Glomerular endothelial cell (primary cell): Measurements from ENCODE around the gene ZSCAN10. TPM values are rescaled to one million over a fixed set of nuclear protein-coding genes. Genes with fewer than 3 reads are reported as not detected.
"Not testable (repeated sequence)": the region's sequence is repeated elsewhere in the genome, so short reads cannot be mapped to it uniquely, and the experiment has no call there.

Source experiments
- DNase-seq: peaks from one replicate; pipeline ENCODE4 v3.0.0-alpha.2; 2011; ENCODE audit warnings: low read depth, low spot score; ENCODE audit errors: extremely low read depth
- total RNA-seq: library from RNA; depleted of rRNA; stranded (reverse); fragments of >200 nt; gene quantifications from 2 replicates; pipeline ENCODE4 v1.2.3, GENCODE V29; 2015

Gene ZSCAN10
- total RNA-seq, 1 donor from 2014 or later, result not detected

DNA sequence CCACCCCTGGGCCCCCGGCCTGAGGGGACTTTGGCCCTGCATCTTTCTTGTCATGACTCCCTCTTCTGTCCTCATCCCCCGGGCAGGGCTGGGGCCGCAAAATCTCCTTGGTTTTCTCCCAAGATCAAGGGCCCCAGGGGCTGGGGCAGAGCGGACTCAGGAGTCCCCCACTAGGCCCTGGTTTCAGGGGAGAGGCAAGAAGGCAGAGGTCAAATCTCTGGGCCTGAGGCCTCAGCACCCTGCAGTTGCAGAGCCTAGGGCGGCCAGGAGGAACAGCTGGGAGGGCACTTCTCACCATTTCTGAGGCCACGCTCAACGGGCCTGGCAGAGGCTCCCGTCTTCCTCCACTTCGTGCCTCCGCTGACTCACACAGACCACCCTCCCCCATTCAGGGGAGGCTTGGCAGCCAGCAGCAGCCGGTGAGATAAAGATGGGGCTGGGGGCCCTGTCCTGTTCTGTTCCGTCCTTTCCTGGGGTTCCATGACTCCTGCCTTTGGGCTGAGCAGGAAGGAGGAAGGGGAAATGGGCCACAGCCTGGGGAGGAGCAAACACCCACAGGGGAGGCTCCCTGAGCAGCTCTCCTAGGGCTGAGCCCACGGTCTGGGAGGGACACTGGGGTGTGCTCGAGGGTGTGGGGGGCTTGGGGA, 12.4 kb downstream of the ZSCAN10 start:
- DNase-seq, result no peak

DNA sequence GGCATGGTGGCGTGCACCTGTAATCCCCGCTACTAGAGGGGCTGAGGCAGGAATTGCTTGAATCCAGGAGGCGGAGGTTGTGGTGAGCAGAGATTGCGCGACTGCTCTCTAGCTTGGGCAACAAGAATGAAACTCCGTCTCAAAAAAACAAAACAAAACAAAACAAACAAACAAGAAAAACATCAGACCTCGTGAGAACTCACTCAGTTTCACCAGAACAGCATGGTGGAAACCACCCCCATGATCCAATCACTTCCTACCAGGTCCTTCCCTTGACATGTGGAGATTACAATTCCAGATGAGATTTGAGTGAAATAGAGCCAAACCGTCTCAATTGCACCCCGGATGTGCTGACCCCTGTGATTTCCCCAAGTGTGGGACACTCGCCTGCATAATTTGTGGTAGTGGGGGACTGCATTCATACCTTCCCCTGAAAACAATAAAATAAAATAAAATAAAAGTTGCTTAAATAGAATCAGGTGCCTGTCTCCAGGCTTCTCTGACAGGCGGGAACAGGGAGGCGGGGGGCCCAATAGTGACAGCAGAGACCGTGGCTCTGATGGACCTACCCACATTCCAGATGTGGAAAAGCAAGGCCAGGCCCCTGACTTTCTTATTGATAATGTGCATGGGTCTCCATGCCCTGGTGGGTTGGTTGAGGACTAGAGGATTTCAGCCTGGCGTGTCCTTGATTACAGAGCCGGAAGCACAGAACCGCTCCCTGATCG, 13.1 kb downstream of the ZSCAN10 start:
- DNase-seq, result no peak

DNA sequence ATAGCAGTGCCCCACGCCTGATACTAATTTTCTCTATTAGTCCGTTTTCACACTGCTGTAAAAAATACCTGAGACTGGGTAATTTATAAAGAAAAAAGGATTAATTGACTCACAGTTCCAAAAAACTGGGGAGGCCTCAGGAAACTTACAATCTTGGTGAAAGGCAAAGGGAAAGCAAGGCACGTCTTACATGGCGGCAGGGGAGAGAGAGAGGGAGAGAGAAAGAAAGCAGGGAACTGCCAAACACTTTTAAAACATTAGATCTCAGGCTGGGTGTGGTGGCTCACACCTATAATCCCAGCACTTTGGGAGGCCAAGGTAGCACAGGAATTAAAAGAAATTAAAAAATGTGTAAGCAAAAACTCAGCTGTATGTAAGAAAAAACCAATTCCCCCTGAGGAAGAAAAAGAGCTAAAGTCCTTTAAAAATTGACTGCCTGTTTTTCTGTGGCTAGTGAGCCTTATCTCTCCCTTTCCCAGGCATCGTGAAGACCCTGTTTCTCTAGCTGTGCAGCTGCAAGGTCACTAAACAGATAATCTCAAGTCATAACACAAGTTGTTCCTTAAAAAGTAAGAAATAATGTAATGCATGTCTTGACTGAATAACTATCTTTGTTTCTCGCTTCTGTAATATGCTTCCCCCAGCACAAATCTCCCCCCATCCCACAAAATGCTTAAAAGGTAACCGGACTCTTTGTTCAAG, 14.0 kb downstream of the ZSCAN10 start:
- no peak for DNase-seq

DNA sequence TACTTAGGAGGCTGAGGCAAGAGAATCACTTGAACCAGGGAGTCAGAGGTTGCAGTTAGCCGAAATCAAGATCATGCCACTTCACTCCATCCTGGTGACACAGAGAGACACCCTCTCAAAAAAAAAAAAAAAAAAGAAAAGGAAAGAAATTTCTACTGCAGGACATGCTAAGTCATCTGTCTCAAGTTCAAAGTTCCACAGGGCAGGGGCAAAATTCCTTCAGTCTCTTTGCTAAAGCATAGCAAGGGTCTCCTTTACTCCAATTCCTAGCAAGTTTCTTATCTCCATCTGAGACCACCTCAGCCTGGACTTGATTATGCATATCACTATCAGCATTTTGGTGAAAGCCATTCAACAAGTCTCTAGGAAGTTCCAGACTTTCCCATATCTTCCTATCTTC, 14.6 kb downstream of the ZSCAN10 start:
- no peak for DNase-seq

DNA sequence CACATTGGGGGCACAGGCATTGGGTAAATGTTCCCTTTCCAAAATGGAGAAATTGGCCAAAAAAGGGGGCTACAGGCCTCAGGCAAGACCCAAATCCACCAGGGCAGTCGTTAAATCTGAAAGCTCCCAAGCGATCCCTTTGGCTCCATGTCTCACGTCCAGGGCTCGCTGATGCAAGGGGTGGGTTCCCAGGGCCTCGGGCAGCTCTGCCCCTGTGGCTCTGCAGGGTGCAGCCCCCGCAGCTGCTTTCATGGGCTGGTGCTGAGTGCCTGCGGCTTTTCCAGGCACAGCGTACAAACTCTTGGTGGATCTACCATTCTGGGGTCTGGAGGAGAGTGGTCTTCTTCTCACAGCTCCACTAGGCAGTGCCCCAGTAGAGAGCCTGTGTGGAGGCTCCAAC, 15.7 kb downstream of the ZSCAN10 start:
- not testable (repeated sequence) for DNase-seq

DNA sequence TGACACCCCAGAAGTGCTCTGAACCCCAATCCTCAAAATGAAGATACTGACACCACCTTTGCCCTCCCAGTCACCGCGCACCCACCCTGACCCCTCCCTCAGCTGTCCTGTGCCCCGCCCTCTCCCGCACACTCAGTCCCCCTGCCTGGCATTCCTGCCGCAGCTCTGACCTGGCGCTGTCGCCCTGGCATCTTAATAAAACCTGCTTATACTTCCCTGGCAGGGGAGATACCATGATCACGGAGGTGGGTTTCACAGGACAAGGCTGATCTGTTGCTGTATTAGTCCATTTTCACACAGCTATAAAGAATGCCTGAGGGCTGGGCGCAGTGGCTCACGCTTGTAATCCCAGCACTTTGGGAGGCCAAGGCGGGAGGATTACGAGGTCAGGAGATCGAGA, 17.1 kb downstream of the ZSCAN10 start:
- not testable (repeated sequence) for DNase-seq

DNA sequence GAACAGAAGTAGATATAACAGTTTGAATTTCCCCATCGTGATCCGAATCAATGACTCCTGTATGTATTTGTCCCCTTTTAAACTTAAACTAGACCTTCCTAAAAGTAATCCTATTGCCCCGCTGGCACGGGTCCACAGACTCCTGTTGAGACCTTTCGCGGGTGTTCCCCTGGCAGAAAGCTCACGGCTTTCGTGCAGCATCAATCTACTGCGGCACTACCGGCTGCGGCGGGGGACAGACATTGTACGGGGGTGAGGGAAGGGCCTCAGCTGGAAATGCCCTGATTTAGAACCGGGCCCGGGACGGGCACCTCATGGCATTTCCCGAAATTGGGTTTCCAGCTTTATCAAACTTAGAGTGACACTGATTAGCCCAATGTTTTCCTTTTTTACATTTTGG, 19.1 kb downstream of the ZSCAN10 start:
- no peak for DNase-seq

DNA sequence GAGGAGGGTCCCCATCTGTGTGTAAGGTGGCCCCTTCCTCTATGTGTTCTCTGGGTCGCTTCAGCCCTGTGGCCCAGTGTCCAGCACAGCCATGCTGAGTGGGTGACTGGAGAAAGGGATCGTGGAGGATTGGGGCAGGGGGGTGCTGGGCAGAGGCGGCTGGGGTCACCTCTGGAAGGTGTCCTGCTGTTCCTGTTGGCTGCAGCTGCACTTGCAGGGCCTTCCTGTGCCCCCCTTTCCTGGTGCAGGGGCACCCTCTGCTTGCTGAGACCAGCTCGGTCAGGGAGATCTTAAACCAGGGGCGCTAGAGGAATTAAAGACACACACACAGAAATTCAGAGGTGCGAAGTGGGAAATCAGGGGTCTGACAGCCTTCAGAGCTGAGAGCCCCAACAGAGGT, 22.5 kb downstream of the ZSCAN10 start:
- DNase-seq, result no peak

DNA sequence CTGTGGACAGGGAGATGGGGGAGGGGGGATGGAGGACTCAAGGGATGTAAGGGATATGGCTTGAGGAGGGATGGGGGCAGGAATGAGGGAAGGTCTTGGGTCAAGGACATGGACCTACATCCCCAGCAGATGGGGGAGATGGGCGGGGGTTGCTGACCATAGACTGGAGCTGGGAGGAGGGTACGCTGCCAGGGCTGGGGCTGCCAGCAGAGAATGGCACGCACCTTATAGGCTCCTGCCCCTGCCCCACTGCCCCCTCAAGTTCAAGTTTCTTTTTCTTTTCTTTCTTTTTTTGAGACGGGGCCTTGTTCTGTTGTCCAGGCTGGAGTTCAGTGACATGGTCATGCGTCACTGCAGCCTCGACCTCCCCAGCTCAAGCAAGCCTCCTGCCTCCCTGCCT, 23.1 kb downstream of the ZSCAN10 start:
- DNase-seq, result not testable (repeated sequence)

DNA sequence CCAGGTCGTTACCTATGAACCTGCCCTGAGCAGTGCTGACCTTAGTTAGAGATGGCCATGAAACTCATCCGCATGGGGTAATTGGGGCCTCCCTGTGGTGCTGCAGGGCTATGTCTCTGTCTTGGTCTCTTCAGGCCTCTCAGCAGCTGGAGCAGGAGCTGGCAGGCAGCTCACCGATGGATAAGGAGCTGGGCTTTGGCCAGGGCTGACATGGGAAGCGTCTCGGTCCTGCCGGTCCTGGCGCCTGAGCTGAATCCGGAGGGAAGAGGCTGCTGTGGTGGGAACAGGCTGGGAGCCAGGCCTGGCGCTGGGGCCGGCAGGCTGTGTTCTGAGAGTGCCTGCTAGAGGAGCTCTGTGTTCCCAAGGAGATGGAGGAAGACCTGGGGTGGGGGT, 23.6 kb downstream of the ZSCAN10 start:
- DNase-seq, result no peak

DNA sequence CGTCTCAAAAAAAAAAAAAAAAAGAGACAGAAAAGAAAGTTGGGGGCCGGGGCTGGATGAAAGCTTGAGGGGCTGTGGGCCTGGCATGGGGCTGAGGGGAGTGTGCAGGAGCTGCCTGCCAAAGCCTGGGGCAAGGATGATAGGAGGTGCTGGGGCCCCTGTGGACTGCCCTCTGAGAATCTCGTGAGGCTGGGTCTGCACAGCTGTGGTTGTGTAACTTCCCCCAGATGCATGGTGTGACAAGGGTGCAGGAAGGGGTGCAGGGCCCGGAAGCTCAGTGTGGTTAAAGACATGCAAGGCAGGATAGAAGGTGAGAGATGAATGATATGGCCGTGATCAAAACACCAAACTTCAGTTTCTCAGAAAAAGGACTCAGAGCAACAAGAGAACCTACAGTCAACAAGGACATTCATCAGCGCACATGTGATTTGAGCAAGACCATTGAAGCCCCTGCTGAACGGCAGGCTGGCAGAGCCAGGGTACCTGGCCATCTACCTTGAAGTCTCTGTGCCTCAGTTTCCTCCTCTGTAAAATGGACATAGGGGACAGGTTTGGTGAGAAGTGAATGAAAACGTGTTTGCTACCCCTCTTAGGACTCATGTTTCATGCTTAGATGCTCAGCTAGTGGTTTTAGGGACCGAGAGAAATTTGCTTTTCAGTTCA, 24.1 kb downstream of the ZSCAN10 start:
- no peak for DNase-seq

DNA sequence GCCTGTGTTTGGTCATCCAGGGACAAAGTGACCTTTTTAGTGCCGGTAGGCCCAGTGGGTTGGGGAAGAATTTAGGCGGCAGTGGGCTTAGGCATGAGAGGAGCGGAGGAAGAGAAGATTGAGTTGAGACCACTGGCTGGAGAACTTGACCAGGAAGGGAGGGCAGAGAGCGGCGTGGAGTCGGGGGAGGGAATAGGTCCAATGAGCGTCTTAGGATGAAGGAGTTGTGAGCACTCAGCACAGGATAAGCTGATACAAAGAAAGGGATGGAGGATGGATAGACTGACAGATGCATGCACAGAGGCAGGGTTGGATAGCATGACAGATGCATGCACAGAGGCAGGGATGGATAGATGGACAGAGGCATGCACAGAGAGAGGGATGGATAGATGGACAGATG, 25.6 kb downstream of the ZSCAN10 start:
- no peak for DNase-seq

DNA sequence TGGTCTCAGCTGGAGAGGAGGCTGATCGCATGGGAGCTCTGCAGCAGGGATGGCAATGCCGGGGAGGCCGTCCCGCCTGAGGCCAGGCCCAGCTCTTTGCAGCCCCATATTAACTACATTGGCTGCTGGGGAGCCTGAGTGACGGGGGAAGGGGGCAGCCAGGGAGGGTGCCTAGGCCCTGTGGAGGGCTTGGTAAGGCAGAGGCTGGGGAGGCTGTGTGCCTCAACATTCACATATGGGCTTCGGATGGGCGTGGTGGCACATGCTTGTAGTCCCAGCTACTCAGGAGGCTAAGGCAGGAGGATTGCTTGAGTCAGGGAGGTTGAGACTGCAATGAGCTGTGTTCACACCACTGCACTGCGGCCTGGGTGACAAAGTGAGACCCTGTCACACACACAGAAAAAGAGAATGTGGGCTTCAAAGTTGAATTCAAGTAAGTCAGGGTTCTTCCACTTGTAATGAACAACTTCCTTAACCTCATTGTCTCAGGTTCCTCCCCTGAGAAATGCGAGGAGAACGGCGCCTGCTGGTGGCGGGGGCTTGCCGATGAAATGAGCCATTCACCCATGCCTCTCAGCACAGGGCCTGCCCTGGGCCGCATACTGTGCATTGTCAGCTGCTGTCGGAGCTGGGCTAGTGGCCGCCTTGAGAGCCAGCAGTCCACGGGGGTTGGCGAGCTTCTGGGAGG, 26.4 kb downstream of the ZSCAN10 start:
- not testable (repeated sequence) for DNase-seq

DNA sequence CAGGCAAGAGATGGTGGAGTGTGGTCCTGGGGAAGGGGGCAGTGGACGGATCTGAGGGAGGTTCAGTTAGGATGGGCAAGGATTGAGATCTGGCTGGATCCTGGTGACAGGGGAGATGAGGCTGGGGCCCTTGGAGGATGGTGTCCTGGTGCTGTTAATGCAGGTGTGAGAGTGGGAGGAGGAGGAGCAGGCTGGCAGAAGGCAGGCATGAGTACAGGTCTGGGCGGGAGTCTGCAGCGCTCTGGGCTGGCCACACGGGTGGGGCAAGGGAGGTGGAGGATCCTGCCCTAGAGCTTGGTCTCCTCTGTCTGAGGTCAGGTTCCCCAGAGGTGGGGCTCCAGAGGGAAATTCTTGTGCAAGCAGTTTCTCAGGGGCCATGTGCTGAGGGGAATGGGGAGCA, 26.9 kb downstream of the ZSCAN10 start:
- DNase-seq, result not testable (repeated sequence)

DNA sequence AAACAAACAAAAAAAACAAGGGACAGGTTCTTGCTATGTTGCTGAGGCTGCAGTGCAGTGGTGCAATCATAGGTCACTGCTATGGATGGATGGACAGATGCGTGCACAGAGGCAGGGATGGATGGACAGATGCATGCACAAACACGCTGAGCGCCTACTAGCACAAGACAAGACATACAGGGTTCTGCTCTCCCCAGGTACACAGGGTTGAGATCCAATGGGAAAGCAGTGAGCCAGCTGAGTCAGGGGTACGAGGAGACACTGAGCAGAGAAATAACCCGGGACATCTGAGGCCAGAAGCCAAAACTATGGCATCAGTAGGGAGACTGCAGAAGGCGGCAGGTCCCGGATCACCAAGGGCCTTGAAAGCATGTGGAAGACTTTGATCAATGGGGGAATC, 27.4 kb downstream of the ZSCAN10 start:
- no peak for DNase-seq

DNA sequence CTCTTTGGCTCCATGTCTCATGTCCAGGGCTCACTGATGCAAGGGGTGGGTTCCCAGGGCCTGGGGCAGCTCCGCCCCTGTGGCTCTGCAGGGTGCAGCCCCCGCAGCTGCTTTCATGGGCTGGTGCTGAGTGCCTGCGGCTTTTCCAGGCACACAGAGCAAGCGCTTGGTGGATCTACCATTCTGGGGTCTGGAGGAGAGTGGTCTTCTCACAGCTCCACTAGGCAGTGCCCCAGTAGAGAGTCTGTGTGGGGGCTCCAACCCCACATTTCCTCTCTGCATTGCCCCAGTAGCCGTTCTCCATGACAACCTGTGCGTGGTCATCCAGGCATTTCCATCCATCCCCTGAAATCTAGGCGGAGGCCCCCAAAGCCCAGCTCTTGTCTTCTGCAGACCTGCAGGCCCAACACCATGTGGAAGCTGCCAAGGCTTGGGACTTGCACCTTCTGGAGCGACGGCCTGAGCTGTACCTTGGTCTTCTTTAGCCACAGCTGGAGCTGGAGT, 28.4 kb downstream of the ZSCAN10 start:
- no peak for DNase-seq

DNA sequence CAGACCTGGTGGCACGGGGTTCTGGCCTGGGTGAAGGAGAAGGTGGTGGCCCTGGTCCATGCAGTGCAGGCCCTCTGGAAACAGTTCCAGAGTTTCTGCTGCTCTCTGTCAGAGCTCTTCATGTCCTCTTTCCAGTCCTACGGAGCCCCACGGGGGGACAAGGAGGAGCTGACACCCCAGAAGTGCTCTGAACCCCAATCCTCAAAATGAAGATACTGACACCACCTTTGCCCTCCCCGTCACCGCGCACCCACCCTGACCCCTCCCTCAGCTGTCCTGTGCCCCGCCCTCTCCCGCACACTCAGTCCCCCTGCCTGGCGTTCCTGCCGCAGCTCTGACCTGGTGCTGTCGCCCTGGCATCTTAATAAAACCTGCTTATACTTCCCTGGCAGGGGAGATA, 29.9 kb downstream of the ZSCAN10 start:
- not testable (repeated sequence) for DNase-seq

DNA sequence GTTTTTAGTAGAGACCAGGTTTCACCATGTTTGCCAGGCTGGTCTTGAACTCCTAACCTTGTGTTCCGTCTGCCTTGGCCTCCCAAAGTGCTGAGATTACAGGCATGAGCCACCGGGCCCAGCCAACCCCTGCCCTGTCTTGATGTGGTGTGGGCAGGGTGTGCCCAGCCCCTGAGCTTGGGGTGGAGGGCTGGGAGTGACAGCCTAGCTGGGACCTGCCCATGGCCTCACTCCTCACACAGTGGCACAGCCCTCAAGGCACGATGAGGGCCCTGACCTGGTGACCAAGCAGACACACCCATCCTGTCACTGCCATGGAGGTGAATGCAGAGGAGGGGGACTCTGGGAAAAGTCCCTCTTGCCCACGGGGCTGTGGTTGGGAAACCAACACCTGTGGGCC, 30.6 kb downstream of the ZSCAN10 start:
- no peak for DNase-seq

DNA sequence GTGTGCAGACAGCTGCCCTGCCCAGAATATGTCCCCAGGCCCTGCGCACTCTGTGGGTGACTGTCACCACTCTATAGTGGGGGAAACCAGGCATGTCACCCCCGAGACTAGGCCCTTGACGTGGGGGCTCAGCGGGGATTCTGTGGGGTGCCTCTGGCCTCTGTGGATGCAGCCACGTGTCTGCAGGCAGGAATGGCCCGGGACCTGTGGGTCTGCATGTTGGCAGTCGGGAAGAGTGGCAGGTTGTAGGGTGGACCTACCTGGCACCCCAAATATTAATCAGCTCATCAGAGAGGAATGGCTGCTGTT, 32.7 kb downstream of the ZSCAN10 start:
- no peak for DNase-seq

DNA sequence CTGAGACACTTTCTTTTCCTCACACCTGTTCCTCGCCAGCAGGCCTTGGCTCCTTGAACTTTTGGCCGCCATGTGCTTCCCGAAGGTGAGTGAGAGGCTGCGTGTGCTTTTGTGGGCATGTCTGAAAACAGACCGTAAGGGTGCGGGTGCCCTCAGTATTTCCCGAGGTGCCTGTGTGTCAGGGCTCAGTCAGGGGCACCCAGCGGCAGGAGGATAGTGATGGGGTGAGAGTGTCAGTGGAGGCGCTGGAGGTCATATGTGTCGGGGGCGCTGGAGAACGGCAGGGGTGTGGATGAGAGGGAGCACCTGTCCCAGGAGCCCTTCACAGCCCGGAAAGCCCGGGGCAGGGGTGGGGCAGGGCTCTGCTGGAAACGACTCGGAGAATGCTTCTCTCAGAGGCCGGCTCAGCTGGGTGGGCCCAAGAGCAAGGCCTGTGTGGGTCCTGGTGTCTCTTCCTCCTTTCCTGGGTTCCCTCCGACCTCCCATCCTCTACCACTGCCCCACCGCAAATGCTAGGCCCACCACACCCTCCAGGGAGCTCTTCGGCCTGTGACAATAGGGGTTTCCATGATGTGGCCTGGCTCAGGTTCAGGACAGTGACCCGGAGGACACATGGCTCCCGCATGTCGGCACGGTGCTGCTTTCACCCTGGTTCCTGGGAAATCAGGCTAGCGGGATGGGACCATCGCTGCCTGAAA, 33.2 kb downstream of the ZSCAN10 start:
- DNase-seq, result no peak
